Gastrocnemius medialis (tissue), 4 donors: Measurements from ENCODE around the gene ZBTB44. TPM values are rescaled to one million over a fixed set of nuclear protein-coding genes. Genes with fewer than 3 reads are reported as not detected.

Experiments
- ATAC-seq, 2 donors: fragments of 150-250 bp; one replicate each; pipeline ENCODE4 v1.9.1; 2016
- DNase-seq, 2 donors: peaks; one replicate each; pipeline ENCODE4 v3.0.0-alpha.2; 2019
- H3K27ac ChIP-seq, 4 donors: fragments of 200-600 bp; sonication (generic); 1 replicate in 1 of 4; 2 replicates in 3 of 4; pipeline ENCODE4 v1.5.1; 2016 to 2018; ENCODE audit warnings: mild to moderate bottlenecking in 2 of 4, moderate library complexity in 1 of 4
- H3K27me3 ChIP-seq, 3 donors: fragments of 200-600 bp; sonication (generic) in 2 of 3; 1 replicate in 1 of 3; 2 replicates in 2 of 3; pipeline versions ENCODE4 v1.5.1 to v1.6.0; 2016 to 2019; ENCODE audit warnings: mild to moderate bottlenecking in 1 of 3, moderate library complexity in 1 of 3
- H3K36me3 ChIP-seq, 2 donors: fragments of 200-600 bp; sonication (generic) in 1 of 2; one replicate each; pipeline ENCODE4 v1.5.1; 2017 to 2018
- H3K4me1 ChIP-seq, 2 donors: fragments of 200-600 bp; sonication (generic) in 1 of 2; one replicate each; pipeline ENCODE4 v1.5.1; 2016 to 2017; ENCODE audit warnings: mild to moderate bottlenecking in 2 of 2
- H3K4me3 ChIP-seq, 4 donors: fragments of 200-600 bp; sonication (generic) in 3 of 4; 1 replicate in 1 of 4; 2 replicates in 3 of 4; pipeline ENCODE4 v1.5.1; 2016 to 2019; ENCODE audit warnings: mild to moderate bottlenecking in 2 of 4
- H3K9me3 ChIP-seq, 3 donors: fragments of 200-600 bp; sonication (generic) in 2 of 3; 1 replicate in 1 of 3; 2 replicates in 2 of 3; pipeline ENCODE4 v1.5.1; 2016 to 2019
- CTCF ChIP-seq, 5 experiments: fragments of 450-650 bp in 3 of 5; fragments of 200-600 bp in 2 of 5; sonication (generic) in 2 of 5; IDR thresholded peaks in 4 of 5; conservative IDR thresholded peaks in 1 of 5; 1 replicate in 4 of 5; 2 replicates in 1 of 5; pipeline ENCODE4 v1.5.1; 2016 to 2019; ENCODE audit warnings: antibody characterized with exemption in 5 of 5, mild to moderate bottlenecking in 3 of 5, moderate library complexity in 3 of 5
- POLR2A ChIP-seq, 2 donors: fragments of 450-650 bp; IDR thresholded peaks; one replicate each; pipeline ENCODE4 v1.6.1; 2017; ENCODE audit warnings: antibody characterized with exemption in 2 of 2, mild to moderate bottlenecking in 2 of 2, moderate library complexity in 2 of 2
- in situ Hi-C, 4 donors: fragments of 200-750 bp; cut with MboI; loops; one replicate each; pipeline versions ENCODE4 v1.15.0 to v1.8.0; 2017; ENCODE audit warnings: low sequenced_read_pairs in 4 of 4
- intact Hi-C: fragments of 100-400 bp; cut with DNase I; formaldehyde crosslinking; loops from one replicate; pipeline ENCODE4 v1.15.1; 2023; ENCODE audit warnings: low total_unique reads
- total RNA-seq, 4 donors: library from RNA; depleted of rRNA; stranded (reverse); fragments of >200 nt; gene quantifications; one replicate each; pipeline versions ENCODE4 v1.1.0 to v1.2.3, GENCODE V29; 2016

ZBTB44 gene
- total RNA-seq, 4 donors from 2014 or later: 57.4 to 108 (median 68.8) TPM

GRCh38 chr11:130191896-130192295, 122.8 kb downstream of the ZBTB44 start:
- no peak overlapping the region for H3K27ac ChIP-seq
- no peaks in the 10 kb centered on the region for H3K36me3 ChIP-seq
- no peak overlapping the region for H3K4me3 ChIP-seq
- H3K27me3 ChIP-seq: no peaks in the 10 kb centered on the region
- ATAC-seq (no peak), DNase-seq (no peak)
- no peaks in the 10 kb centered on the region for H3K4me1 ChIP-seq
- in situ Hi-C loops (no loop called here), intact Hi-C loops (no loop called here)
- no peaks in the 10 kb centered on the region for H3K9me3 ChIP-seq
- TF ChIP-seq POLR2A (IDR thresholded peaks at IDR 0.05) (no peak), CTCF (IDR thresholded peaks at IDR 0.05 in 4 of 5, conservative IDR thresholded peaks at IDR 0.05 in 1 of 5) (no peak)

- no peak overlapping the region for H3K27ac ChIP-seq
- DNase-seq (no peak), ATAC-seq (no peak)
- no peaks in the 10 kb centered on the region for H3K9me3 ChIP-seq
- H3K4me1 ChIP-seq: no peaks in the 10 kb centered on the region
- TF ChIP-seq CTCF (IDR thresholded peaks at IDR 0.05 in 4 of 5, conservative IDR thresholded peaks at IDR 0.05 in 1 of 5) (no peak), POLR2A (IDR thresholded peaks at IDR 0.05) (no peak)
- H3K36me3 ChIP-seq: no peaks in the 10 kb centered on the region
- no peak overlapping the region for H3K4me3 ChIP-seq
- in situ Hi-C loops (no loop called here), intact Hi-C loops (no loop called here)
- H3K27me3 ChIP-seq: no peaks in the 10 kb centered on the region
Measured at GRCh38 chr11:130190371-130190881, 124.3 kb downstream of the ZBTB44 start.

- no peaks in the 10 kb centered on the region for H3K27me3 ChIP-seq
- no peaks in the 10 kb centered on the region for H3K9me3 ChIP-seq
- H3K27ac ChIP-seq: no peak overlapping the region
- no peaks in the 10 kb centered on the region for H3K4me1 ChIP-seq
- no peak overlapping the region for H3K4me3 ChIP-seq
- no peak for TF ChIP-seq POLR2A (IDR thresholded peaks at IDR 0.05)
- TF ChIP-seq CTCF (IDR thresholded peaks at IDR 0.05 in 4 of 5, conservative IDR thresholded peaks at IDR 0.05 in 1 of 5): no peak
- H3K36me3 ChIP-seq: no peaks in the 10 kb centered on the region
- DNase-seq (no peak), ATAC-seq (no peak)
- intact Hi-C loops: no loop called here
- in situ Hi-C loops: no loop called here
Measured at GRCh38 chr11:130189492-130190210, 125.1 kb downstream of the ZBTB44 start.

GRCh38 chr11:130188585-130189347, 126.0 kb downstream of the ZBTB44 start:
- DNase-seq (no peak), ATAC-seq (no peak)
- Histone ChIP-seq H3K4me1 (no peaks in the 10 kb centered on the region), H3K36me3 (no peaks in the 10 kb centered on the region), H3K9me3 (no peaks in the 10 kb centered on the region), H3K4me3 (no peak overlapping the region), H3K27me3 (no peaks in the 10 kb centered on the region), H3K27ac (no peak overlapping the region)
- intact Hi-C loops (no loop called here), in situ Hi-C loops (no loop called here)
- TF ChIP-seq POLR2A (IDR thresholded peaks at IDR 0.05) (no peak), CTCF (IDR thresholded peaks at IDR 0.05 in 4 of 5, conservative IDR thresholded peaks at IDR 0.05 in 1 of 5) (no peak)
